GM23248 (cell line): ENCODE results near the gene SYTL3. TPM values are rescaled to one million over a fixed set of nuclear protein-coding genes. Genes with fewer than 3 reads are reported as not detected.
"Not testable (repeated sequence)": the region's sequence is repeated elsewhere in the genome, so short reads cannot be mapped to it uniquely, and the experiment has no call there.

Experiments
- DNase-seq: peaks from one replicate; pipeline ENCODE4 v3.0.0-alpha.2; 2015
- H2AFZ ChIP-seq: fragments of 200-600 bp; sonication (generic); 2 replicates; pipeline ENCODE4 v1.6.1; 2016; ENCODE audit warnings: antibody characterized with exemption
- H3F3A ChIP-seq: fragments of 200-600 bp; sonication (generic); 2 replicates; pipeline ENCODE4 v1.6.1; 2016; ENCODE audit warnings: mild to moderate bottlenecking, antibody characterized with exemption, mixed run types; ENCODE audit not compliant: insufficient read depth
- H3K27ac ChIP-seq: fragments of 200-600 bp; sonication (generic); 2 replicates; pipeline ENCODE4 v1.5.1; 2016; ENCODE audit warnings: mild to moderate bottlenecking
- H3K27me3 ChIP-seq: fragments of 200-600 bp; sonication (generic); replicated peaks from 2 replicates; pipeline ENCODE4 v1.6.1; 2016; ENCODE audit warnings: mild to moderate bottlenecking; ENCODE audit not compliant: insufficient read depth
- H3K36me3 ChIP-seq: fragments of 200-600 bp; sonication (generic); 2 replicates; pipeline ENCODE4 v1.6.1; 2016; ENCODE audit warnings: low read depth, mild to moderate bottlenecking
- H3K4me1 ChIP-seq: fragments of 200-600 bp; sonication (generic); 2 replicates; pipeline ENCODE4 v1.6.1; 2016; ENCODE audit warnings: mild to moderate bottlenecking; ENCODE audit not compliant: insufficient read depth
- H3K4me2 ChIP-seq: fragments of 200-600 bp; sonication (generic); one replicate; pipeline ENCODE4 v1.6.1; 2016; ENCODE audit warnings: mild to moderate bottlenecking; ENCODE audit not compliant: unreplicated experiment
- H3K4me3 ChIP-seq: fragments of 200-600 bp; sonication (generic); 2 replicates; pipeline ENCODE4 v1.5.1; 2016; ENCODE audit warnings: mild to moderate bottlenecking
- H3K79me2 ChIP-seq: fragments of 200-600 bp; sonication (generic); 2 replicates; pipeline ENCODE4 v1.6.1; 2016; ENCODE audit warnings: mild to moderate bottlenecking; ENCODE audit not compliant: insufficient read depth
- H3K9ac ChIP-seq: fragments of 200-600 bp; sonication (generic); 2 replicates; pipeline ENCODE4 v1.6.1; 2016; ENCODE audit warnings: mild to moderate bottlenecking
- H3K9me2 ChIP-seq: fragments of 200-600 bp; sonication (generic); 2 replicates; pipeline ENCODE4 v1.6.1; 2016; ENCODE audit warnings: mixed run types, mild to moderate bottlenecking, moderate library complexity; ENCODE audit not compliant: insufficient read depth
- H3K9me3 ChIP-seq: fragments of 200-600 bp; sonication (generic); one replicate; pipeline ENCODE4 v1.6.1; 2017; ENCODE audit warnings: low read depth
- H4K20me1 ChIP-seq: fragments of 200-600 bp; sonication (generic); 2 replicates; pipeline ENCODE4 v1.6.0; 2016; ENCODE audit not compliant: insufficient read depth
- EZH2 ChIP-seq: fragments of 200-600 bp; sonication (generic); IDR thresholded peaks from 2 replicates; pipeline ENCODE4 v1.6.1; 2018; ENCODE audit warnings: antibody characterized with exemption, mild to moderate bottlenecking; ENCODE audit not compliant: insufficient read depth, poor library complexity, severe bottlenecking
- EZH2phosphoT487 ChIP-seq: fragments of 200-600 bp; sonication (generic); IDR thresholded peaks from 2 replicates; pipeline ENCODE4 v1.6.1; 2018; ENCODE audit warnings: antibody characterized with exemption, moderate library complexity, mild to moderate bottlenecking, low read depth; ENCODE audit not compliant: insufficient read depth
- WGBS, 2 experiments: methylation state at CpG; one replicate each; pipeline ENCODE4 v1.1.6; 2015 to 2017; ENCODE audit warnings: low lambda C conversion rate in 2 of 2, low coverage in 1 of 2; ENCODE audit errors: missing lambda C conversion rate in 2 of 2; 5-methylcytosine and 5-hydroxymethylcytosine counted together
- in situ Hi-C: fragments of 300-500 bp; cut with MboI; formaldehyde crosslinking; loops from 2 replicates; pipeline ENCODE4 v1.15.0; 2020
- polyA plus RNA-seq: library from polyadenylated mRNA; unstranded; fragments of >200 nt; fragmentation: Nextera tagmentation; extraction: Ambion mirVana; gene quantifications from 2 replicates; pipeline ENCODE4 v1.2.1, GENCODE V29; 2016
- total RNA-seq: library from RNA; depleted of rRNA; stranded (reverse); fragments of >200 nt; shearing (Covaris generic); gene quantifications from 2 replicates; pipeline ENCODE4 v1.2.3, GENCODE V29; 2014

The SYTL3 gene
- total and polyA plus RNA-seq, 2 experiments from 2014 or later = 2.1 to 2.3 TPM

- Histone ChIP-seq H3K79me2 (no peaks in the 10 kb centered on the region), H3K9me2 (no peaks in the 10 kb centered on the region), H4K20me1 (no peaks in the 10 kb centered on the region), H3K27ac (no peak overlapping the region), H3F3A (no peaks in the 10 kb centered on the region), H3K4me2 (no peak overlapping the region), H3K36me3 (no peaks in the 10 kb centered on the region), H3K4me3 (no peak overlapping the region), H3K9ac (no peak overlapping the region), H3K9me3 (no peaks in the 10 kb centered on the region), H3K4me1 (peaks cover 8% of the 10 kb centered on the region; the same call in 1 of the 2 replicates), H2AFZ (no peak overlapping the region), H3K27me3 (no peaks in the 10 kb centered on the region)
- no peak for TF ChIP-seq EZH2phosphoT487
- no peak for TF ChIP-seq EZH2
- WGBS, 2 experiments = 61 to 62% methylated on average over 7 of the region's 7 CpGs
- no peak for DNase-seq
- in situ Hi-C loops = no loop called here
Observed at GRCh38 chr6:158668707-158669103, 18.9 kb downstream of the SYTL3 start.

- Histone ChIP-seq H3K27me3 (no peaks in the 10 kb centered on the region), H3K79me2 (no peaks in the 10 kb centered on the region), H3K4me1 (peaks cover 8% of the 10 kb centered on the region; the same call in 1 of the 2 replicates), H3F3A (no peaks in the 10 kb centered on the region), H3K4me3 (no peak overlapping the region), H3K9me3 (no peaks in the 10 kb centered on the region), H3K27ac (no peak overlapping the region), H3K9me2 (no peaks in the 10 kb centered on the region), H3K4me2 (no peak overlapping the region), H3K36me3 (no peaks in the 10 kb centered on the region), H3K9ac (no peak overlapping the region), H2AFZ (no peak overlapping the region), H4K20me1 (no peaks in the 10 kb centered on the region)
- 69 to 76% methylated on average over 7 of the region's 7 CpGs for WGBS, 2 experiments
- peak; percentile 25 for DNase-seq
- in situ Hi-C loops = no loop called here
- no peak for TF ChIP-seq EZH2
Observed at GRCh38 chr6:158669145-158670035, 19.5 kb downstream of the SYTL3 start.

GRCh38 chr6:158672119-158672518 is 22.3 kb downstream of the SYTL3 start:
- H3K27ac ChIP-seq, in situ Hi-C loops, H3K9me2 ChIP-seq, H3K4me1 ChIP-seq, H4K20me1 ChIP-seq, H3K79me2 ChIP-seq, H3K4me3 ChIP-seq, H3K9me3 ChIP-seq, DNase-seq, H3K27me3 ChIP-seq, H2AFZ ChIP-seq, H3K4me2 ChIP-seq, H3F3A ChIP-seq, H3K9ac ChIP-seq, H3K36me3 ChIP-seq: not testable (repeated sequence)
- WGBS, 2 experiments = 83 to 84% methylated on average over 8 of the region's 8 CpGs

- no peak overlapping the region for H3K4me2 ChIP-seq
- no peaks in the 10 kb centered on the region for H3K9me2 ChIP-seq
- WGBS, 2 experiments = 96 to 98% methylated on average over 6 of the region's 6 CpGs
- no peaks in the 10 kb centered on the region for H3K36me3 ChIP-seq
- H3K9ac ChIP-seq = no peak overlapping the region
- no peaks in the 10 kb centered on the region for H3K79me2 ChIP-seq
- no peak for TF ChIP-seq EZH2phosphoT487
- no peak for TF ChIP-seq EZH2
- H3K4me3 ChIP-seq = no peak overlapping the region
- no peaks in the 10 kb centered on the region for H4K20me1 ChIP-seq
- H3K27me3 ChIP-seq = no peaks in the 10 kb centered on the region
- no peak overlapping the region for H3K27ac ChIP-seq
- no peak for DNase-seq
- no peaks in the 10 kb centered on the region for H3K9me3 ChIP-seq
- no peaks in the 10 kb centered on the region for H3F3A ChIP-seq
- H3K4me1 ChIP-seq = no peaks in the 10 kb centered on the region
- H2AFZ ChIP-seq = no peak overlapping the region
- in situ Hi-C loops = no loop called here
Observed at GRCh38 chr6:158672726-158673125, 22.9 kb downstream of the SYTL3 start.
